IPS-15b (cell line): ENCODE measurements around the gene SIK3.

Experiments
- H3K27me3 ChIP-seq: one replicate; pipeline ENCODE4 v1.6.1; 2013; ENCODE audit warnings: low read length; ENCODE audit not compliant: control insufficient read depth, insufficient read depth
- H3K36me3 ChIP-seq: one replicate; pipeline ENCODE4 v1.6.1; 2013; ENCODE audit warnings: low read length; ENCODE audit not compliant: control insufficient read depth, insufficient read depth
- H3K4me1 ChIP-seq: one replicate; pipeline ENCODE4 v1.6.1; 2013; ENCODE audit warnings: mild to moderate bottlenecking, low read length; ENCODE audit not compliant: control insufficient read depth, insufficient read depth
- H3K4me3 ChIP-seq: one replicate; pipeline ENCODE4 v1.5.1; 2013; ENCODE audit warnings: low read depth, low read length
- H3K9ac ChIP-seq: one replicate; pipeline ENCODE4 v1.6.1; 2013; ENCODE audit warnings: low read depth, mild to moderate bottlenecking, low read length
- H3K9me3 ChIP-seq: one replicate; pipeline ENCODE4 v1.6.1; 2013; ENCODE audit warnings: mild to moderate bottlenecking, low read length; ENCODE audit not compliant: control insufficient read depth, insufficient read depth

SIK3 gene

DNA sequence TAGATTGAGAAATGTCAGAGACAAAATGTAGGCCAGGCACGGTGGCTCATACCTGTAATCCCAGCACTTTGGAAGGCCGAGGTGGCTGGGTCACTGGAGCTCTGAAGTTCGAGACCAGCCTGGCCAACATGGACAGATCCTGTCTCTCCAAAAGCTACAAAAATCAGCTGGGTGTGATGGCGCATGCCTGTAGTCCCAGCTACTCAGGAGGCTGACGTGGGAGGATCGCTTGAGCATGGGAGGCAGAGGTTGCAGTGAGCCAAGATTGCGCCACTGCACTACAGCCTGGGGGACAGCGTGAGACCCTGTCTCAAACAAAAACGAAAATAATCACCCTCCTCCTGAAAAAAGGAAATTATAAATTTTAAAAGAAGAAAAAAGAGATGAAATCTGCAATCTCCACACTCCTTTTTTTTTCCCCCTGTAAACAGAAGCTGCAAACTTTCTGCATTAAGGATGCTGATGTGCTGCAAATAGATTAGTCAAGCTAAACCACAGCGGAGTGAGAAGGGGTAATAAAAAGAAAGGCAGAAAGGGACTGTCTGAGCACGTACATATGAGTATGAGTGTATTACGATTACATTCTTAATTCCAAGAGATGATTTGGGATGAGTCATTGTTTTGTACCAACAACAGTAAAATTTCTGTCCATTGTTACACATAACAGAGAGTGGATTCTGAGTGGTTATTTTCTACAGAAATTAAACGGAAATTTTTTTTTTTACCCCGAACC is 87.3 kb downstream of the SIK3 start:
- Histone ChIP-seq H3K36me3 (no peaks in the 10 kb centered on the region), H3K9ac (no peak overlapping the region), H3K27me3 (no peaks in the 10 kb centered on the region), H3K9me3 (no peaks in the 10 kb centered on the region), H3K4me3 (no peak overlapping the region), H3K4me1 (peaks cover 8% of the 10 kb centered on the region)

- Histone ChIP-seq H3K9ac (no peak overlapping the region), H3K4me3 (no peak overlapping the region), H3K4me1 (peaks cover 8% of the 10 kb centered on the region), H3K9me3 (no peaks in the 10 kb centered on the region), H3K36me3 (no peaks in the 10 kb centered on the region), H3K27me3 (no peaks in the 10 kb centered on the region)
Measured at GRCh38 chr11:117009905-117010605, 88.2 kb downstream of the SIK3 start.

GRCh38 chr11:117005758-117006157 is 92.5 kb downstream of the SIK3 start:
- Histone ChIP-seq H3K27me3 (no peaks in the 10 kb centered on the region), H3K9me3 (no peaks in the 10 kb centered on the region), H3K36me3 (no peaks in the 10 kb centered on the region), H3K9ac (no peak overlapping the region), H3K4me1 (peaks cover 8% of the 10 kb centered on the region), H3K4me3 (no peak overlapping the region)

DNA sequence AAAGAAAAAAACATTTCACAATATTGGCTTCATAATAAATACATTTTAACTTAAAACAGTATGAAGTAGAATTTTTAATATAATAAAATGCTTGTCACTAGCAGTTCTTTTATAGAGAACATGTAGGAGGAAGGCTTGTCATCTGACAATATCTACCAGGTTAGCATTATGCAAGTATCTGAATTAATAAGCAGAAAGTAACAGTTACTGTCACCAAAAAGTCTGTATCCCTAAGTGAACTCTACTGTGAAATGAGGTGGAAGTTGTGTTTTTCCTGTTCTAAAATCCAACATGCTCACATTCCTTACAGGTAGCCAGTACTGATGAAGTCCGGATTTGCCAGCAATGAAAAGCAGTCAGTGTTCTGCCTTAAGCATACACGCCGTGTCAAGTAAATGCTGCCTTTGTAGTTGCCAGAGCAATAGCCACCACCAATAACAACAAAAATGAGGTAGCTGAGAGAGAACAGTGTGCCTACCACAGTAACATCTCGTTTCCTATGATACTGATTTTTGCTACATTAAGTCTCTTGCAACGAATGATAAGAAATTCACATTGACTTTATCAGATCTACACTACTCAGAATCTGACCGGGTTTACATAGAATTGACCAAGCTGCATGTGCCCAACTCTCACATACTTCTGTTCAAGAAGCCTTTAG is 95.5 kb downstream of the SIK3 start:
- H3K4me3 ChIP-seq: no peak overlapping the region
- H3K27me3 ChIP-seq: no peaks in the 10 kb centered on the region
- H3K9me3 ChIP-seq: no peaks in the 10 kb centered on the region
- H3K4me1 ChIP-seq: no peaks in the 10 kb centered on the region
- H3K9ac ChIP-seq: no peak overlapping the region
- H3K36me3 ChIP-seq: no peaks in the 10 kb centered on the region

DNA sequence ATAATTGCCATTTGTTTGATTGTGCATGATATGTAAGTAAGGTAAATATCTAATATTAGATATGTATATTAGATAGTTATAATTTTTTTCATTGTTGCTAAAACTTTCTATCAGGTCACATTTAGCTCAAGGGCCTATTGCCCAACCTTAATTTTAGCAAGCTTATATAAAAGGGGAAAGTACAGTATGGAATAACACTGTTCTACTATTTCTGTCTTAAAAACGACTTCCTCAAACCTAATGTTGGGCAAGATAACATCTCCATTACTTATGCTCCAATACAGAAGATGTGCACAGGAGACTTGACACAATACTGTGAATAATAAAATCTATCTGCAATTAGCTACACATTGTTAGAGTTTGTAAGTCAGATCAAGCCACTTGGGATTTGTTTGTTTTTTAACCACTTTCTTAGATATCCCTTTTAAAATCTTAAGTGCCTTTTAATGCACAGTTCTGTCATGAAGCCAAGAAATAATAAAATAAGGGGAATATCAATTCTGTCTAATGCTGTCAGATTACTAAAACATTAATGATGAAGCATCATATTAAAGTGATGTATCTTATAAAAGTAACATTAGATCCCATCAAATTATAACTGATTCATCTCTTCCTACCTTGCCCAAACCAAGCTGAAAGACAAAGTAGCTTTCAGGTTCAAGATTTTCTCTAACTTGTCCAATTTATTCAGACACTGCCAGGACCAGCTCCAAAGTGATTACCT is 98.1 kb downstream of the SIK3 start:
- H3K36me3 ChIP-seq: no peaks in the 10 kb centered on the region
- no peaks in the 10 kb centered on the region for H3K9me3 ChIP-seq
- H3K9ac ChIP-seq: no peak overlapping the region
- H3K4me1 ChIP-seq: no peaks in the 10 kb centered on the region
- no peaks in the 10 kb centered on the region for H3K27me3 ChIP-seq
- H3K4me3 ChIP-seq: no peak overlapping the region

- Histone ChIP-seq H3K36me3 (no peaks in the 10 kb centered on the region), H3K4me3 (no peak overlapping the region), H3K9me3 (no peaks in the 10 kb centered on the region), H3K9ac (no peak overlapping the region), H3K4me1 (peaks cover 5% of the 10 kb centered on the region), H3K27me3 (no peaks in the 10 kb centered on the region)
Measured at GRCh38 chr11:116997071-116997470, 101.2 kb downstream of the SIK3 start.

GRCh38 chr11:116994195-116994594 is 104.0 kb downstream of the SIK3 start:
- no peaks in the 10 kb centered on the region for H3K27me3 ChIP-seq
- no peak overlapping the region for H3K9ac ChIP-seq
- H3K36me3 ChIP-seq: no peaks in the 10 kb centered on the region
- no peak overlapping the region for H3K4me3 ChIP-seq
- peaks cover 15% of the 10 kb centered on the region for H3K4me1 ChIP-seq
- H3K9me3 ChIP-seq: no peaks in the 10 kb centered on the region

DNA sequence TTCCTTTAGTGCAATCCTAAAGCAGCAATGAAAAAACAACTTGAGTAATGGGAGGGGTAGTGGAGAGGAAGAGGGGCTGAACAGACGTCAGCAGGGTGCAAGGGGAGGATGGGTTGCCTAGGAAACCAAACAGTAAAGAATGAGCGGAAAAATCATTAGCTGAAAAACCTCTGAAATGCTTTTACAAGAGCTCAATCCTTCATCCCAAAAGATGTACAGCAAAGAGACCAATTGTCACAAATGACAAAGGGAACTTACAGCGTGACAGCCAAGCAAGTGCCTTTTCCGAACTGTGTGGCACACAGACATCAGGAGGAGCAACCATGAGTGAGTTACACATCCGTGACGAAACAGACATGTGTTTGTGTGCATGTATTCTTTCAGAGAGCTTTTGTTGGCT is 104.6 kb downstream of the SIK3 start:
- H3K4me3 ChIP-seq: no peak overlapping the region
- H3K4me1 ChIP-seq: peaks cover 19% of the 10 kb centered on the region
- no peaks in the 10 kb centered on the region for H3K9me3 ChIP-seq
- H3K36me3 ChIP-seq: no peaks in the 10 kb centered on the region
- H3K9ac ChIP-seq: no peak overlapping the region
- H3K27me3 ChIP-seq: no peaks in the 10 kb centered on the region

- Histone ChIP-seq H3K4me1 (peaks cover 21% of the 10 kb centered on the region), H3K27me3 (no peaks in the 10 kb centered on the region), H3K9me3 (no peaks in the 10 kb centered on the region), H3K9ac (no peak overlapping the region), H3K4me3 (no peak overlapping the region), H3K36me3 (no peaks in the 10 kb centered on the region)
Measured at GRCh38 chr11:116991491-116991890, 106.7 kb downstream of the SIK3 start.

DNA sequence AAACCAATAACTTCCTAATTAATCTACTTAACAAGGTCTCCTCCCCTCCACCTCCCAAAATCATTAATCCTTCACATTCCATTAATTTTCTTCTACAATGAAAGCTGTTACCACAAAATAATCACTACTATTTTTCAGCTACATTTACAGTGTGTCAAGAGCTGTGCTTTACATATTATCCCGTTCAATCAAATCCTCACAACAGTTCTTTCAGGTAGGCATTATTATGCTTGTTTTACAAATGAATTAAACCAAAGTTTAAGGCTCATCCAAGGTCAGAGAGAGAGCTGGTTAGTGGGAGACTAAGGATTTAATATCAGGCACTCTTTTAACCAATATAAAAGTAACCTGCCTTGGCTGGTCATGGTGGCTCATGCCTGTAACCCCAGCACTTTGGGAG is 107.4 kb downstream of the SIK3 start:
- no peak overlapping the region for H3K4me3 ChIP-seq

DNA sequence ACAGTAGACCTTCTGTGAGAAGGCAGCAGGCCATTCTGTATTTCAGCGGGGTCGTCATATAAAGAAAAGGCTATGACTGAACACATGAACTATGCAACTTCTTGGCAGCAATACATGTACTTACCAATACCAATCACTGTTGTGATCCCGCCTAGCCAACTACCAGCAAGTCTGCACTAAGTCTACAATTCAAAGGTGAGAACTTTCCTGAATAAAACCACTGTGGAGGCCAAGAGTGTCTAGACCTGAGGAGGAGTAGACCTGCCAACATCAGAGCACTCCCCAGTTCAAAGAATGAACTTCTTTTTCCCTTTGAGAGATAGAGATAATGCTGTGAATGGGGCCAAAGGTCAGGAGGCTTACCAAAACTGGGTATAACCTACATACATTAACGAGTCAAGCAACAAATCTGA is 108.2 kb downstream of the SIK3 start:
- Histone ChIP-seq H3K4me1 (peaks cover 21% of the 10 kb centered on the region), H3K36me3 (no peaks in the 10 kb centered on the region), H3K4me3 (no peak overlapping the region), H3K9me3 (no peaks in the 10 kb centered on the region), H3K9ac (no peak overlapping the region), H3K27me3 (no peaks in the 10 kb centered on the region)

More for the DNA sequence above, 107.4 kb downstream of the SIK3 start:
- H3K27me3 ChIP-seq: no peaks in the 10 kb centered on the region
- H3K9ac ChIP-seq: no peak overlapping the region
- no peaks in the 10 kb centered on the region for H3K36me3 ChIP-seq
- peaks cover 21% of the 10 kb centered on the region for H3K4me1 ChIP-seq
- no peaks in the 10 kb centered on the region for H3K9me3 ChIP-seq
